GM23248 (cell line): ENCODE results near the gene SLC6A18.

Source experiments
- EZH2 ChIP-seq: fragments of 200-600 bp; sonication (generic); IDR thresholded peaks from 2 replicates; pipeline ENCODE4 v1.6.1; 2018; ENCODE audit warnings: antibody characterized with exemption, mild to moderate bottlenecking; ENCODE audit not compliant: insufficient read depth, poor library complexity, severe bottlenecking
- EZH2phosphoT487 ChIP-seq: fragments of 200-600 bp; sonication (generic); IDR thresholded peaks from 2 replicates; pipeline ENCODE4 v1.6.1; 2018; ENCODE audit warnings: antibody characterized with exemption, moderate library complexity, mild to moderate bottlenecking, low read depth; ENCODE audit not compliant: insufficient read depth

DNA sequence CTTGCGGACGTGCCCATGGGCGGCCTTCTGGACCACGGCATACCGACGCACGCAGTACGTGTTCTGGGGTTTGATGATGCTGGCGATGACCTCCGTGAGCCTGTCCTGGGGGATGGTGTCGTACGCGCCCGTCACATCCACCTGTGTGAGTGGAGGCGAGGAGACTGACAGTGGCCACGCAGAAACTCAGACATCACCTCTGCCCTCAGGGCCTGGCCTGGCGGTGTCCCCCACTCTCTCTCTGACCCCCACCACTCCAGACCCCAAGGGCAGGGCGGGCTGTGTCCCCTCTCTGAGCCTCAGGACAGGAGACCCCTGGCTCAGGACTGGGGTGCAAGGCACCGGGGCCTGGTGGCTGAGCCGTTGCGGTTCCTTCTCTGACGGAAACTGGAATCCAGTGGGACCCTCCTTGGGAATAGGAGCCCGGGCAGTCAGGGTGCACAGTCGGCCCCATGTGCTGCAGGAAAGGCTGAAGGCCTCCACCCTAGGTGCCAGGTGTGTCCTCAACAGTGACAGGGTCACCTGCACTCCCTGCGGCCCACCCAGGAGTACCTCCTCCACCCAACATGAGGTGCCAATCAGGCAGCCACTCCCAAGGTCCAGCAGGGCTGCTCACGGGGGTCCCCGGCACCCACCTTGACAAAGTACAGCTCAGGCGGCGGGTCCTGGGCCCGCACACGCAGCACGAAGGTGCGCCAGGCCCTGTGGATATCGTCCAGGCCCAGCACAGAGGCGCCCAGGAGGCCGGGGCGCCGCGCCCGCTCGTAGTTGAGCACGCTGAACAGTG, 53.7 kb downstream of the SLC6A18 start:
- TF ChIP-seq EZH2 (no peak), EZH2phosphoT487 (no peak)
